Activated CD4-positive, alpha-beta memory T cell treated with anti-CD3 and anti-CD28 coated beads for 36 hours (primary cell): Measurements from ENCODE around the gene DLGAP4. TPM values are rescaled to one million over a fixed set of nuclear protein-coding genes. Genes with fewer than 3 reads are reported as not detected.

ENCODE experiments used
- CTCF ChIA-PET: fragments of 350-600 bp; sonication (Branson Sonifier 250); formaldehyde crosslinking; loops from one replicate; lab custom pipeline; 2021; ENCODE audit warnings: antibody characterized with exemption, inconsistent platforms; lab: Charles Lee
- POLR2A ChIA-PET: fragments of 350-600 bp; sonication (Branson Sonifier 250); formaldehyde crosslinking; loops from one replicate; lab custom pipeline; 2021; ENCODE audit warnings: antibody characterized with exemption; lab: Charles Lee
- DNase-seq: peaks from one replicate; pipeline ENCODE4 v3.0.0-alpha.2; 2020
- H3K27ac Mint-ChIP-seq: one replicate; pipeline ENCODE4 v1.8.0; 2021; ENCODE audit warnings: mixed read lengths
- H3K27me3 Mint-ChIP-seq: one replicate; pipeline ENCODE4 v1.8.0; 2021; ENCODE audit warnings: mixed read lengths
- H3K36me3 Mint-ChIP-seq: one replicate; pipeline ENCODE4 v1.8.0; 2021; ENCODE audit warnings: mixed read lengths
- H3K4me1 Mint-ChIP-seq: one replicate; pipeline ENCODE4 v1.8.0; 2021; ENCODE audit warnings: low read depth, mixed read lengths
- H3K4me3 Mint-ChIP-seq: one replicate; pipeline ENCODE4 v1.8.0; 2021; ENCODE audit warnings: mild to moderate bottlenecking, mixed read lengths
- H3K9me3 Mint-ChIP-seq: one replicate; pipeline ENCODE4 v1.8.0; 2021; ENCODE audit warnings: mixed read lengths
- intact Hi-C: fragments of 100-400 bp; cut with micrococcal nuclease; formaldehyde crosslinking; loops from one replicate; pipeline ENCODE4 v1.15.1; 2023
- total RNA-seq, 2 experiments: library from RNA; stranded (reverse); gene quantifications; one replicate each; pipeline ENCODE4 v1.2.3, GENCODE V29; 2021

The DLGAP4 gene
- total RNA-seq, 2 experiments from 2014 or later = 18.5 to 18.8 TPM

GRCh38 chr20:36313476-36313875 is 7.3 kb downstream of the DLGAP4 start:
- Mint-ChIP-seq H3K27ac (no peak overlapping the region), H3K36me3 (no peaks in the 10 kb centered on the region), H3K4me1 (no peaks in the 10 kb centered on the region), H3K9me3 (no peaks in the 10 kb centered on the region), H3K27me3 (peaks cover 17% of the 10 kb centered on the region), H3K4me3 (no peak overlapping the region)
- ChIA-PET POLR2A (no interaction called here), CTCF (no interaction called here)
- no peak for DNase-seq
- intact Hi-C loops = no loop called here

GRCh38 chr20:36313926-36314325 is 7.8 kb downstream of the DLGAP4 start:
- ChIA-PET CTCF (no interaction called here), POLR2A (no interaction called here)
- DNase-seq = no peak
- no peaks in the 10 kb centered on the region for H3K4me1 Mint-ChIP-seq
- no peak overlapping the region for H3K27ac Mint-ChIP-seq
- no peaks in the 10 kb centered on the region for H3K9me3 Mint-ChIP-seq
- intact Hi-C loops = no loop called here
- H3K36me3 Mint-ChIP-seq = no peaks in the 10 kb centered on the region
- H3K4me3 Mint-ChIP-seq = no peak overlapping the region
- peaks cover 15% of the 10 kb centered on the region for H3K27me3 Mint-ChIP-seq

GRCh38 chr20:36314734-36315544 is 8.8 kb downstream of the DLGAP4 start:
- Mint-ChIP-seq H3K27me3 (peaks cover 6% of the 10 kb centered on the region), H3K36me3 (no peaks in the 10 kb centered on the region), H3K4me1 (no peaks in the 10 kb centered on the region), H3K27ac (no peak overlapping the region), H3K4me3 (no peak overlapping the region), H3K9me3 (no peaks in the 10 kb centered on the region)
- DNase-seq = peak; percentile 7
- ChIA-PET CTCF (no interaction called here), POLR2A (no interaction called here)
- intact Hi-C loops = no loop called here

- Mint-ChIP-seq H3K4me3 (no peak overlapping the region), H3K36me3 (no peaks in the 10 kb centered on the region), H3K4me1 (no peaks in the 10 kb centered on the region), H3K9me3 (no peaks in the 10 kb centered on the region), H3K27me3 (peaks cover 7% of the 10 kb centered on the region), H3K27ac (no peak overlapping the region)
- ChIA-PET POLR2A (no interaction called here), CTCF (no interaction called here)
- DNase-seq = peak; percentile 5
- intact Hi-C loops = no loop called here
Measured at GRCh38 chr20:36315545-36316351, 9.6 kb downstream of the DLGAP4 start.

- peaks cover 8% of the 10 kb centered on the region for H3K27me3 Mint-ChIP-seq
- ChIA-PET POLR2A (no interaction called here), CTCF (no interaction called here)
- H3K36me3 Mint-ChIP-seq = no peaks in the 10 kb centered on the region
- H3K9me3 Mint-ChIP-seq = no peaks in the 10 kb centered on the region
- no peak for DNase-seq
- intact Hi-C loops = no loop called here
- H3K4me1 Mint-ChIP-seq = no peaks in the 10 kb centered on the region
- no peak overlapping the region for H3K4me3 Mint-ChIP-seq
- no peak overlapping the region for H3K27ac Mint-ChIP-seq
Measured at GRCh38 chr20:36317675-36318074, 11.5 kb downstream of the DLGAP4 start.

- no peak overlapping the region for H3K4me3 Mint-ChIP-seq
- no peaks in the 10 kb centered on the region for H3K4me1 Mint-ChIP-seq
- H3K27me3 Mint-ChIP-seq = peaks cover 8% of the 10 kb centered on the region
- intact Hi-C loops = no loop called here
- DNase-seq = no peak
- no peaks in the 10 kb centered on the region for H3K36me3 Mint-ChIP-seq
- ChIA-PET POLR2A (no interaction called here), CTCF (no interaction called here)
- H3K9me3 Mint-ChIP-seq = no peaks in the 10 kb centered on the region
- no peak overlapping the region for H3K27ac Mint-ChIP-seq
Measured at GRCh38 chr20:36318166-36318565, 12.0 kb downstream of the DLGAP4 start.

- no peak for DNase-seq
- H3K4me1 Mint-ChIP-seq = no peaks in the 10 kb centered on the region
- H3K9me3 Mint-ChIP-seq = peaks cover 6% of the 10 kb centered on the region
- H3K4me3 Mint-ChIP-seq = no peak overlapping the region
- H3K36me3 Mint-ChIP-seq = no peaks in the 10 kb centered on the region
- peaks cover 8% of the 10 kb centered on the region for H3K27me3 Mint-ChIP-seq
- intact Hi-C loops = no loop called here
- no peak overlapping the region for H3K27ac Mint-ChIP-seq
- ChIA-PET CTCF (no interaction called here), POLR2A (no interaction called here)
Measured at GRCh38 chr20:36319356-36320260, 13.5 kb downstream of the DLGAP4 start.

- no peak overlapping the region for H3K4me3 Mint-ChIP-seq
- no peak for DNase-seq
- H3K9me3 Mint-ChIP-seq = peaks cover 14% of the 10 kb centered on the region
- peaks cover 8% of the 10 kb centered on the region for H3K27me3 Mint-ChIP-seq
- H3K36me3 Mint-ChIP-seq = no peaks in the 10 kb centered on the region
- H3K27ac Mint-ChIP-seq = no peak overlapping the region
- intact Hi-C loops = no loop called here
- ChIA-PET CTCF (no interaction called here), POLR2A (no interaction called here)
- no peaks in the 10 kb centered on the region for H3K4me1 Mint-ChIP-seq
Measured at GRCh38 chr20:36320261-36320897, 14.2 kb downstream of the DLGAP4 start.

GRCh38 chr20:36320898-36321695 is 15.0 kb downstream of the DLGAP4 start:
- H3K9me3 Mint-ChIP-seq = peaks cover 18% of the 10 kb centered on the region
- POLR2A ChIA-PET = no interaction called here
- DNase-seq = no peak
- H3K36me3 Mint-ChIP-seq = no peaks in the 10 kb centered on the region
- no peaks in the 10 kb centered on the region for H3K4me1 Mint-ChIP-seq
- intact Hi-C loops = no loop called here
- H3K27ac Mint-ChIP-seq = no peak overlapping the region
- H3K27me3 Mint-ChIP-seq = peaks cover 8% of the 10 kb centered on the region
- CTCF ChIA-PET = no interaction called here
- no peak overlapping the region for H3K4me3 Mint-ChIP-seq

GRCh38 chr20:36322131-36322530 is 16.0 kb downstream of the DLGAP4 start:
- ChIA-PET CTCF (no interaction called here), POLR2A (no interaction called here)
- Mint-ChIP-seq H3K27ac (no peak overlapping the region), H3K4me3 (no peak overlapping the region), H3K27me3 (peaks cover 8% of the 10 kb centered on the region), H3K4me1 (no peaks in the 10 kb centered on the region), H3K9me3 (peaks cover 20% of the 10 kb centered on the region), H3K36me3 (no peaks in the 10 kb centered on the region)
- intact Hi-C loops = no loop called here
- DNase-seq = no peak

- no peaks in the 10 kb centered on the region for H3K36me3 Mint-ChIP-seq
- POLR2A ChIA-PET = no interaction called here
- H3K27ac Mint-ChIP-seq = no peak overlapping the region
- no peak overlapping the region for H3K4me3 Mint-ChIP-seq
- H3K27me3 Mint-ChIP-seq = peaks cover 27% of the 10 kb centered on the region
- intact Hi-C loops = no loop called here
- CTCF ChIA-PET = no interaction called here
- H3K9me3 Mint-ChIP-seq = peaks cover 9% of the 10 kb centered on the region
- no peak for DNase-seq
- H3K4me1 Mint-ChIP-seq = no peaks in the 10 kb centered on the region
Measured at GRCh38 chr20:36330091-36330490, 24.0 kb downstream of the DLGAP4 start.
